HepG2 (cell line): ENCODE measurements around the gene XXYLT1. TPM values are rescaled to one million over a fixed set of nuclear protein-coding genes. Genes with fewer than 3 reads are reported as not detected.

Experiments used
- ATAC-seq: fragments of 200-7000 bp; cut with Tn5 transposase; 3 replicates; pipeline ENCODE4 v1.9.1; 2020; ENCODE audit warnings: mild to moderate bottlenecking, moderate library complexity
- BruUV-seq: library from RNA; stranded (reverse); fragments of 400-500 nt; replicated peaks from 2 replicates; lab custom pipeline; 2021; lab: Mats Ljungman, UMichigan
- CTCF ChIA-PET: fragments of 300-600 bp; formaldehyde crosslinking; extraction: SDS; loops from one replicate; lab custom pipeline; 2021; ENCODE audit warnings: low total read pairs, inconsistent platforms, low intra/inter-chr PET ratio; lab: Yijun Ruan, JAX
- POLR2A ChIA-PET: fragments of 350-600 bp; sonication (Branson Sonifier 250); formaldehyde crosslinking; loops from one replicate; lab custom pipeline; 2020; ENCODE audit warnings: antibody characterized with exemption, inconsistent platforms; lab: Yijun Ruan, JAX
- DNase-seq: peaks from one replicate; pipeline ENCODE4 v3.0.0-alpha.2; 2015; ENCODE audit warnings: low spot score
- FAIRE-seq: peaks from 3 replicates; lab custom pipeline; 2011; peaks lifted over from hg19 to GRCh38; lab: Jason Lieb, UNC
- H2AFZ ChIP-seq: one replicate; pipeline ENCODE4 v1.6.1; 2011; ENCODE audit warnings: low read length, inconsistent platforms
- H3K27ac ChIP-seq: fragments of 300-600 bp; 3 replicates; pipeline ENCODE4 v1.8.0; 2011; ENCODE audit warnings: mixed run types, mild to moderate bottlenecking, mixed read lengths, low read length, inconsistent platforms; ENCODE audit not compliant: insufficient read depth; ENCODE audit errors: extremely low read length
- H3K27me3 ChIP-seq, 2 experiments: fragments of 200-600 bp in 1 of 2; 2 replicates in 1 of 2; 3 replicates in 1 of 2; pipeline versions ENCODE4 v1.6.0 to v1.8.0; 2011; ENCODE audit warnings: low read length in 2 of 2, mild to moderate bottlenecking in 2 of 2, moderate library complexity in 2 of 2, inconsistent platforms in 1 of 2; ENCODE audit not compliant: insufficient read depth in 2 of 2, control insufficient read depth in 1 of 2
- H3K36me3 ChIP-seq, 2 experiments: fragments of 200-600 bp in 1 of 2; replicated peaks in 1 of 2; 2 replicates in 1 of 2; 3 replicates in 1 of 2; pipeline versions ENCODE4 v1.5.1 to v1.8.0; 2011; ENCODE audit warnings: low read length in 2 of 2, inconsistent platforms in 1 of 2; ENCODE audit not compliant: insufficient read depth in 2 of 2, control insufficient read depth in 1 of 2
- H3K4me1 ChIP-seq: 2 replicates; pipeline ENCODE4 v1.5.1; 2012; ENCODE audit warnings: low read length, inconsistent platforms; ENCODE audit not compliant: insufficient read depth
- H3K4me2 ChIP-seq: 2 replicates; pipeline ENCODE4 v1.6.0; 2011; ENCODE audit warnings: low read depth, low read length, inconsistent platforms
- H3K4me3 ChIP-seq, 3 experiments: fragments of 200-600 bp in 1 of 3; sonication (generic), shearing (Covaris generic) in 1 of 3; replicated peaks in 1 of 3; 2 replicates each; pipeline ENCODE4 v1.5.1; 2011 to 2016; ENCODE audit warnings: low read length in 3 of 3, inconsistent platforms in 2 of 3, low read depth in 2 of 3, mild to moderate bottlenecking in 2 of 3, control low read depth in 1 of 3, mixed read lengths in 1 of 3; ENCODE audit not compliant: insufficient read depth in 1 of 3
- H3K79me2 ChIP-seq: one replicate; pipeline ENCODE4 v1.6.1; 2011; ENCODE audit warnings: low read length, inconsistent platforms; ENCODE audit not compliant: insufficient read depth
- H3K9ac ChIP-seq: 2 replicates; pipeline ENCODE4 v1.6.0; 2011; ENCODE audit warnings: mild to moderate bottlenecking, low read depth, low read length, inconsistent platforms; ENCODE audit not compliant: insufficient read depth
- H3K9me3 ChIP-seq: 2 replicates; pipeline ENCODE4 v1.5.1; 2012; ENCODE audit warnings: mild to moderate bottlenecking, low read length
- H4K20me1 ChIP-seq: 2 replicates; pipeline ENCODE4 v1.6.0; 2011; ENCODE audit warnings: inconsistent platforms, mild to moderate bottlenecking, low read length, moderate library complexity; ENCODE audit not compliant: insufficient read depth
- CHD4 ChIP-seq: fragments of 200-600 bp; sonication (generic); IDR thresholded peaks from 2 replicates; pipeline ENCODE4 v1.7.0; 2017; ENCODE audit warnings: mild to moderate bottlenecking, low read length, borderline replicate concordance
- GLI4 ChIP-seq: sonication (generic); formaldehyde crosslinking; IDR thresholded peaks from 2 replicates; pipeline ENCODE4 v1.5.1; 2020; ENCODE audit warnings: missing genetic modification reagents, mild to moderate bottlenecking, moderate library complexity, borderline replicate concordance
- ZBTB20 ChIP-seq: sonication (generic); formaldehyde crosslinking; IDR thresholded peaks from 2 replicates; pipeline ENCODE4 v1.8.1; 2023; ENCODE audit warnings: missing genetic modification reagents, low read depth, mild to moderate bottlenecking, borderline replicate concordance
- ZNF121 ChIP-seq: sonication (generic); formaldehyde crosslinking; IDR thresholded peaks from 2 replicates; pipeline ENCODE4 v1.5.0; 2020; ENCODE audit warnings: mild to moderate bottlenecking, missing genetic modification reagents
- ZNF142 ChIP-seq: sonication (generic); formaldehyde crosslinking; IDR thresholded peaks from 2 replicates; pipeline ENCODE4 v1.4.0; 2020; ENCODE audit warnings: missing genetic modification reagents
- ZNF619 ChIP-seq: sonication (generic); formaldehyde crosslinking; IDR thresholded peaks from 2 replicates; pipeline ENCODE4 v1.4.0; 2020; ENCODE audit warnings: mild to moderate bottlenecking, missing genetic modification reagents
- WGBS: methylation state at CpG from one replicate; pipeline ENCODE4 v1.1.6; 2017; ENCODE audit warnings: low lambda C conversion rate; 5-methylcytosine and 5-hydroxymethylcytosine counted together
- in situ Hi-C: cut with HindIII; loops from 2 replicates; pipeline ENCODE4 v1.10.0; 2017; ENCODE audit warnings: low pct_unique_long_range_greater_than_20kb; ENCODE audit not compliant: extremely low pct_ligation_motif_present
- intact Hi-C: fragments of 100-400 bp; cut with micrococcal nuclease; formaldehyde crosslinking; loops from one replicate; pipeline ENCODE4 v1.10.0; 2022; ENCODE audit not compliant: unreplicated experiment
- polyA plus RNA-seq, 8 experiments: library from polyadenylated mRNA; depleted of rRNA in 3 of 8; stranded (reverse) in 7 of 8; unstranded in 1 of 8; fragments of >200 nt; fragmentation: Illumina TruSeq in 4 of 8; extraction: Trizol in 4 of 8; gene quantifications; 2 replicates each; pipeline versions ENCODE4 v1.2.1 to v1.2.3, GENCODE V29; 2011 to 2016; ENCODE audit warnings: low read depth in 4 of 8, missing spikeins in 1 of 8, mixed read lengths in 1 of 8; ENCODE audit not compliant: insufficient read depth in 1 of 8
- total RNA-seq, 5 experiments: library from RNA; depleted of rRNA; stranded (reverse); fragments of >200 nt; fragmentation: Illumina TruSeq; extraction: Trizol; gene quantifications; 2 replicates each; pipeline ENCODE4 v1.2.3, GENCODE V29; 2016; ENCODE audit warnings: low read depth in 1 of 5

Gene XXYLT1
- total and polyA plus RNA-seq, 2 of the 13 experiments (the other 11 are each of a cell fraction or from before 2014, with no cell fraction given), result 17.7 to 19.0 TPM

GRCh38 chr3:195177422-195178123 is 93.4 kb downstream of the XXYLT1 start:
- no peak overlapping the region for H3K4me2 ChIP-seq

DNA sequence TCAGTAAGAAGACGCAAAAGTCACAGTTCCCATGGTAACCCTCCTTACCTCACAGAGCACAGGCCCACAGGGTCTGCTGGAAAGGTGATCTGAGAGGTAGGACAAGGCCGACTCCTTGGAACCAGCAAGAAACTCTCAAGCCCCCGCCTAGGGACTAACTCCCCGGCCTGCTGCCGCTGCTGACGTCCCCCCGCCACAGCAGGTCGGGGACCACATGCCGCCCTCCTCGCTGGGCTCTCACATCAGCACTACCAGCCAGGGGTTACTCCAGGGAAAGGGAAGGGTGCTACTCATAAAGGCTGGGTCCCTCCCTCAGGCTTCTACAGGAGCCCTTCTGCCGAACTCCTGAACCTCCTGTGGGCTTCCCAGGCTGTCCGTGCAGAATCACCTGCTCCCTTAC is 94.2 kb downstream of the XXYLT1 start:
- DNase-seq (no peak), FAIRE-seq (no peak), ATAC-seq (no peak)
- Histone ChIP-seq H3K27ac (no peak overlapping the region), H3K79me2 (no peaks in the 10 kb centered on the region), H3K4me1 (peaks cover 43% of the 10 kb centered on the region), H3K36me3 (peaks cover 0 to 4% of the 10 kb centered on the region in 2 experiments; a peak in 1 of 5 replicates), H3K4me2 (no peak overlapping the region), H4K20me1 (no peaks in the 10 kb centered on the region), H3K9me3 (no peaks in the 10 kb centered on the region), H3K4me3 (no peak overlapping the region), H3K9ac (no peak overlapping the region), H2AFZ (no peak overlapping the region), H3K27me3 (no peaks in the 10 kb centered on the region)
- 97% methylated on average over 12 of the region's 12 CpGs for WGBS
- in situ Hi-C loops, result no loop called here
- CTCF ChIA-PET, result no interaction called here
- intact Hi-C loops, result no loop called here
- POLR2A ChIA-PET, result no interaction called here
- no peak for TF ChIP-seq ZBTB20 (CRISPR knock-in tag)
- no peak for TF ChIP-seq GLI4 (CRISPR knock-in tag)
- no peak for TF ChIP-seq ZNF142 (CRISPR knock-in tag)
- BruUV-seq, result no TSS peak

More at GRCh38 chr3:195177422-195178123, 93.4 kb downstream of the XXYLT1 start:
- 95% methylated on average over 6 of the region's 6 CpGs for WGBS
- ATAC-seq (no peak), FAIRE-seq (no peak)
- Histone ChIP-seq H3K9me3 (no peaks in the 10 kb centered on the region), H4K20me1 (no peaks in the 10 kb centered on the region), H3K4me1 (peaks cover 43% of the 10 kb centered on the region), H3K4me3 (no peak overlapping the region), H3K9ac (no peak overlapping the region), H3K27me3 (no peaks in the 10 kb centered on the region)
- POLR2A ChIA-PET, result interaction anchor here (1.0 to 1.2 kb wide), 2 partner anchors 9 to 21 kb away, joined by 3 read pairs; no protein-coding TSS in a partner anchor
- in situ Hi-C loops (no loop called here), intact Hi-C loops (loop anchor here (1.0 kb wide), 1 partner anchor 11 kb away; no protein-coding TSS in a partner anchor)
- TF ChIP-seq ZNF619 (CRISPR knock-in tag), result no peak
- TF ChIP-seq CHD4, result no peak
- TF ChIP-seq ZNF121, result peak; percentile 52; the same call in 1 of the 2 replicates
- TF ChIP-seq, all 625 proteins: peak for 1
- CTCF ChIA-PET, result no interaction called here
- no peak for DNase-seq
- Histone ChIP-seq H3K36me3 (peaks cover 0 to 4% of the 10 kb centered on the region in 2 experiments; a peak in 1 of 5 replicates), H3K79me2 (no peaks in the 10 kb centered on the region), H3K27ac (no peak overlapping the region), H2AFZ (no peak overlapping the region)
- BruUV-seq, result no TSS peak
